GM18907 (cell line): ENCODE results near the gene AHDC1.
A peak's percentile ranks its signal among the peaks of the same experiment; 100 is the strongest.
"Not testable (repeated sequence)": the region's sequence is repeated elsewhere in the genome, so short reads cannot be mapped to it uniquely, and the experiment has no call there.

Source experiments
- ATAC-seq: cut with Tn5 transposase; IDR thresholded peaks from one replicate; pipeline ENCODE4 v1.9.1; 2021; ENCODE audit warnings: mild to moderate bottlenecking, moderate library complexity; ENCODE audit not compliant: unreplicated experiment

Gene AHDC1

GRCh38 chr1:27633640-27634176, 29.8 kb upstream of the AHDC1 start:
- no peak for ATAC-seq

DNA sequence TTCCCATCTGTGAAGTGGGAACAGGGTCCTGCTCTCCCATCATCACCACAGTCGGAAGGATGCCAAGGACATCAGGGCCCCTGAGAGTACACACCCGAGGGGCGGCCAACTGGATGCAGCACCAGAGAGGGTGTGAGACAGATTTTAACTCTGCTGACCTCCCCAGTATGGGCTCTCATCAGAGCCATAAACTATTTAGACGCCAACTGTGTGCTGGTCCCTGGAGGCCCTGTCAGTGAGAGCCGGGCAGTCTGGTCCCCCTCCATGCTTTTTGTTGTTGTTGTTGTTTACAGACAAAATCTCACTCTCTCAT, 29.3 kb upstream of the AHDC1 start:
- no peak for ATAC-seq

GRCh38 chr1:27632387-27633297, 28.7 kb upstream of the AHDC1 start:
- peak; percentile 40 for ATAC-seq

DNA sequence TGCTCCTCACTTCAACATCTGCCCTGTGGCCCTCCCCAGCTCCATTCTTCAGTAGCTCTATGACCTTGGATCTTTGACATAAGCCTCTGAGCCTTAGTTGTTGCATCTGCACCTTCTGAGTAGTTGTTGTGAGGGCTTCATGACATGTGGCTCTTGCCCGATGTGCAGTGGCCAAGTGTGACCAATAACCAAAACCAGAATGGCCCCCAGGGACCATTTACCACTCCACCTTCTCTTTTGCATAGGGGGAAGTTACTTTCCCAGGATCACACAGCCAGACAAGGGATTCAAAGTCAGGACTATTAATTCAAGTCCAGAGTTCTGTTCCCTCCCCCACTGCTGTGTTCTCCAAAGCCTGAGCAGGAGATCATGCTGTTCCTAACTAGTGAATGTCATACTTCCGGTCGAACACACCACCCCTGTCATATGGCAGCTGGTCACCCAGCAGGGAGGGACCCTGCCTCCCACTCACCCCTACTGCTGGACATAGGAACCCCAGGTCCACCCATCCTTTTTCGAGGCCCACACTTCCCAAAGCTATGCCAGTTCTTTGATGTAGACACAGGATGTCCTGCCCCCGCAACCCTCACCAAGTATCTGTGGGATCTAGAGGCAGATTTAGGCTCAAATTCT, 27.0 kb upstream of the AHDC1 start:
- peak; percentile 32 for ATAC-seq

- ATAC-seq, result no peak
Measured at GRCh38 chr1:27628712-27629111, 24.8 kb upstream of the AHDC1 start.

GRCh38 chr1:27627733-27628132, 23.8 kb upstream of the AHDC1 start:
- ATAC-seq, result not testable (repeated sequence)

DNA sequence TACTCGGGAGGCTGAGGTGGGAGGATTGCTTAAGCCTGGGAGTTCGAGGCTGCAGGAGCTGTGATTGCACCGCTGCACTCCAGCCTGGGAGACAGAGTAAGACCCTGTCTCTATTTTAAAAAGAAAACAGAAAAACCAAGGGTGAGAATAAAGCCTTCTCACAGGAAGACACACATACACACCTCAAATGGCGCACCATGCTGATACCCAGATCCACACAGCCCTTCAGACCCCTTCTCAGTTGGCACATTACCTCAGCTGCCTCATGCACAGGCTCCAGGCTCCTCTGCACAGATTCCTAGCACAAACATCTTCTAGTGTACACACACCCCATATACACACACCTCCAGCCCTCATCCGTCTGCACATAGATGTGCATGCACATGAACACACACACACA, 23.1 kb upstream of the AHDC1 start:
- no peak for ATAC-seq

DNA sequence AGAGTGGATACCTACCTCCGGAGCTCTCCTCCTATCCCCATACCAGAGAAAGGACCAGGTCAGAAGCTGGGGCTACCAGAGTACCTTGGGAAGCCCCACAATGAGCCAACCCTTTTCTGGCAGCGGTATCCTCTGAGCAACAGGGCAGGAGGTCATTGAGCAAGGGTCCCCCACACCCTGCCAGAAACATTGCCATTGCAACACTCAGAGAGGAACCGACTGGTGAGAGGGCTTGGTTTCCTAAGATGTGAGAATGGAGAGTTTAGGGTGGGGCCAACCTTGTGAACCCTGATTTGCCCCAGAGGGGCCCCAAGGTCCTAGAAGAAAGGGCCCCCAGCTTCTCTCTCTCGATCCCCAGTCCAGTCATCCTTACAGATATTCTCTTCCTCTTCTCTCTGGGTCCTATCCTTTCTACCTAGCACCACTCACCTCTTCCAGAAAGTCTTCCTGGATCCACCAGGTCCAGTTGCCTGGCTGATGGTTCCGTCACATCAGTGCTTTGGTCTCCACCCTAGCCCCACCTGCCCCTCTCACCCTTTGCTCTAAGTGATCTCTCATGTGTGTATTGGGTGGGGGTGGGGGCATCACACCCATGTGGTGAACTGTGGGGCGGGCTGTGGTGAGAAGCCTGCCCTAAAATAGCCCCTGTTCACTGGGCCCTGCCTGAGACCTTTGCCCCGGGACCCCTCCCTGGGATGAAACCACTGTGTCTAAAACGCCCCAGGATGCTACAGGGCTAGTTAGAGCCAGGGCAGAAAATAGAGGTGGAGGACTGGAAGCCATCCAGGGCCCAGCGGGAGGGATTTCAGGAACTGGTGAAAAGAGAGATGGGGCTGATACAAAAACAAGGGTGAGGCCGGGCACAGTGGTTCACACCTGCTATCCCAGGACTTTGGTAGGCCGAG, 22.3 kb upstream of the AHDC1 start:
- no peak for ATAC-seq

- ATAC-seq, result peak; percentile 23
Measured at GRCh38 chr1:27624467-27625178, 20.7 kb upstream of the AHDC1 start.

GRCh38 chr1:27623327-27624212, 19.6 kb upstream of the AHDC1 start:
- no peak for ATAC-seq

GRCh38 chr1:27622828-27623227, 18.9 kb upstream of the AHDC1 start:
- no peak for ATAC-seq

- ATAC-seq, result no peak
Measured at GRCh38 chr1:27621051-27621920, 17.3 kb upstream of the AHDC1 start.

DNA sequence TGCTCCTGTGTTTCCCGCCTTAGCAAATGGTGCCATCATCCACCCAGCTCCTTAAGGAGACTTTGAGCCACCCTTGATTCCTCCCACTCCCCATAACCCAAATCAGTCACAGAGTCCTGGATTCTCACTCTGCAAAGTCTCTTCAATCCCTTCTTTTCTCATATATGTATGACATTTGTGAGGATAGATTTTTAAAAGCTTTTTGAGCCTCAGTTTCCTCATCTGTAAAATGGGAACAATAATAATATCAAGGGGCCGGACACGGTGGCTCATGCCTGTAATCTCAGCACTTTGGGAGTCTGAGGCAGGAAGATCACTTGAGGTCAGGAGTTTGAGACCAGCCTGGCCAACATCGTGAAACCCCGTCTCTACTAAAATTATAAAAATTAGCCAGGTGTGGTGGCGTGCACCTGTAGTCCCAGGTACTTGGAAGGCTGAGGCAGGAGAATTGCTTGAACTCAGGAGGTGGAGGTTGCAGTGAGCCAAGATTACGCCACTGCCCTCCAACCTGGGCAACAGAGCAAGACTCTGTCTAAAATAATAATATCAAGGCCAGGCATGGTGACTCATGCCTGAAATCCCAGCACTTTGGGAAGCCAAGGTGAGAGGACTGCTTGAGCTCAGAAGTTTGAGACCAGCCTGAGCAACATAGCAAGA, 16.0 kb upstream of the AHDC1 start:
- not testable (repeated sequence) for ATAC-seq

DNA sequence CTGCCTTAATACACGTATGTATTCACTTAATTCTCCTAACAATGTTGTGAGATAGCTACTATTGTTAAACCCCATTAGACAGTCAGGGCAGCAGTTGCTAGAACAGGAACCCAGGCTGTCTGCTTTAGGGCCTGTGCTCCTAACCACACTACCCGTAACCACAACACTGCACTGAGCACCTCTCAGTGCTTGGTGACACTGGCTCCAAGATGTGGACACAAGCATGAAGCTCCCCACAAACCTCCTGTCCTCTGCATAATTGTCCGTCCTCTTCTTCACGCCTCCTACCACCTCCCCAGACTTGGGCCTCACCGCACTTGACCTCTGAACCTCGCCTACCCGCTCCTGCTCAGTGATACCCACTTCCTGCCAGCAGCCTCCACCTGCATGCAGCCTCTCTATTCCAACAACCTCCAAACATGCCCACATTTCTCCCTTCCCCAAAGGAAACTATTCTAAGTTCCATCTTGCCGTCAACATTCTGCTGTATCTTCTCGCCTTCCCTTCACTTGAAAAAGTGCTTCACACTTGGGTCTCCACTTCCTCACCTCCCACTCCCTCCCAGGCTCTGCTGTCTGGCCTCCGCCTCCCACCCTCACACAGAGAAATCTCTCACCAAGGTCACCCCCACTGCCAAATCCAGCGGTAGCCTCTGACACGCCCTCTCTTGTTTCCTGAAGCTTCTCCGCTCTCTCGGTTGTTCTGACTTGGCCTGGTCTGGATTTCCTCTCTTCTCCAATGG, 14.6 kb upstream of the AHDC1 start:
- no peak for ATAC-seq

GRCh38 chr1:27617420-27617819, 13.5 kb upstream of the AHDC1 start:
- ATAC-seq, result no peak

DNA sequence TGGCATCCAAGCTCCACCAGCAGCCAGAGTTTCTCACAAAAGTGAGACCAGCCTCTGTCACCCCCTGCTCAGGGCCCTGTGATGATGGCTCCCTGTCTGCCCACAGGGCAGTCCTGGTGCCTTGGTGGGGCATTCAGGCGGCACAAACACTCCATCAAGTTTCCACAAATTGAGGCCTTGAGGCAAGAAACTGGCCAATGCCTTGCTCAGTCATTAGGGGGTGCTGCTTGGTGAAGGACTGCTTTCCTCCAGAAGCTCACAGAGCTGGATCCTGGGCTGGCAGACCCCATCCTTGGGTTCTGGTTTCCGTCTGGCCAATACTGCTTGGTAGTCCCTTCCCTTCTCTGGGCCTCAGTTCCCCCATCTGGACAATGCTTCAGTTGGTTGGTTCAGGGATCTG, 12.5 kb upstream of the AHDC1 start:
- ATAC-seq, result no peak
